PC-9 (cell line): ENCODE data around the gene AP1G1.
"Not testable (repeated sequence)": the region's sequence is repeated elsewhere in the genome, so short reads cannot be mapped to it uniquely, and the experiment has no call there.

Experiments
- EZH2 ChIP-seq: fragments of 200-600 bp; sonication (generic); IDR thresholded peaks from 2 replicates; pipeline ENCODE4 v1.8.0; 2017; ENCODE audit warnings: antibody characterized with exemption, low read depth
- TF ChIP-seq, protein P1 (sequence below): fragments of 200-600 bp; sonication (generic); conservative IDR thresholded peaks from 2 replicates; pipeline ENCODE4 v1.6.1; 2017; ENCODE audit warnings: mixed run types, antibody characterized with exemption, mild to moderate bottlenecking, moderate library complexity

GRCh38 chr16:71817155-71817500 lies 8.5 kb upstream of the AP1G1 start:
- TF ChIP-seq, protein P1, sequence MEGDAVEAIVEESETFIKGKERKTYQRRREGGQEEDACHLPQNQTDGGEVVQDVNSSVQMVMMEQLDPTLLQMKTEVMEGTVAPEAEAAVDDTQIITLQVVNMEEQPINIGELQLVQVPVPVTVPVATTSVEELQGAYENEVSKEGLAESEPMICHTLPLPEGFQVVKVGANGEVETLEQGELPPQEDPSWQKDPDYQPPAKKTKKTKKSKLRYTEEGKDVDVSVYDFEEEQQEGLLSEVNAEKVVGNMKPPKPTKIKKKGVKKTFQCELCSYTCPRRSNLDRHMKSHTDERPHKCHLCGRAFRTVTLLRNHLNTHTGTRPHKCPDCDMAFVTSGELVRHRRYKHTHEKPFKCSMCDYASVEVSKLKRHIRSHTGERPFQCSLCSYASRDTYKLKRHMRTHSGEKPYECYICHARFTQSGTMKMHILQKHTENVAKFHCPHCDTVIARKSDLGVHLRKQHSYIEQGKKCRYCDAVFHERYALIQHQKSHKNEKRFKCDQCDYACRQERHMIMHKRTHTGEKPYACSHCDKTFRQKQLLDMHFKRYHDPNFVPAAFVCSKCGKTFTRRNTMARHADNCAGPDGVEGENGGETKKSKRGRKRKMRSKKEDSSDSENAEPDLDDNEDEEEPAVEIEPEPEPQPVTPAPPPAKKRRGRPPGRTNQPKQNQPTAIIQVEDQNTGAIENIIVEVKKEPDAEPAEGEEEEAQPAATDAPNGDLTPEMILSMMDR, result not testable (repeated sequence)
- not testable (repeated sequence) for TF ChIP-seq EZH2
